HepG2 (cell line): ENCODE data around the gene ABTB2. TPM values are rescaled to one million over a fixed set of nuclear protein-coding genes. Genes with fewer than 3 reads are reported as not detected.

Source experiments
- ARNT2 ChIP-seq: sonication (generic); formaldehyde crosslinking; IDR thresholded peaks from 2 replicates; pipeline ENCODE4 v1.8.0; 2022; ENCODE audit warnings: mild to moderate bottlenecking, low read depth, missing genetic modification reagents, moderate library complexity
- DMAP1 ChIP-seq: IDR thresholded peaks from 2 replicates; pipeline ENCODE4 v1.6.1; 2016
- ELF3 ChIP-seq: IDR thresholded peaks from 2 replicates; pipeline ENCODE4 v1.6.1; 2016; ENCODE audit warnings: missing genetic modification reagents, missing compliant biosample characterization
- FOXK1 ChIP-seq: sonication (generic); formaldehyde crosslinking; IDR thresholded peaks from 2 replicates; pipeline ENCODE4 v1.4.0; 2020; ENCODE audit warnings: low read depth, missing genetic modification reagents, borderline replicate concordance
- HDAC1 ChIP-seq: sonication (generic); formaldehyde crosslinking; IDR thresholded peaks from 2 replicates; pipeline ENCODE4 v1.5.1; 2020; ENCODE audit warnings: mild to moderate bottlenecking, missing genetic modification reagents
- MEIS2 ChIP-seq: sonication (generic); formaldehyde crosslinking; IDR thresholded peaks from 2 replicates; pipeline ENCODE4 v1.9.0; 2021; ENCODE audit warnings: mild to moderate bottlenecking, missing genetic modification reagents
- NBN ChIP-seq: fragments of 450-650 bp; conservative IDR thresholded peaks from 2 replicates; pipeline ENCODE4 v1.6.1; 2017
- PCBP2 ChIP-seq: fragments of 200-400 bp; formaldehyde crosslinking; optimal IDR thresholded peaks from 2 replicates; pipeline ENCODE3; 2018; ENCODE audit warnings: low read length, low read depth; ENCODE audit not compliant: poor library complexity, severe bottlenecking
- PHF8 ChIP-seq: sonication (generic); formaldehyde crosslinking; IDR thresholded peaks from 2 replicates; pipeline ENCODE4 v1.5.0; 2020; ENCODE audit warnings: missing genetic modification reagents
- RCOR2 ChIP-seq: IDR thresholded peaks from 2 replicates; pipeline ENCODE4 v1.6.1; 2016; ENCODE audit warnings: missing biosample characterization, missing genetic modification reagents
- TGIF2 ChIP-seq: IDR thresholded peaks from 2 replicates; pipeline ENCODE4 v1.6.1; 2016; ENCODE audit warnings: control low read depth, missing compliant biosample characterization
- ZBTB38 ChIP-seq: sonication (generic); formaldehyde crosslinking; IDR thresholded peaks from 2 replicates; pipeline ENCODE4 v1.5.1; 2020; ENCODE audit warnings: mild to moderate bottlenecking, missing genetic modification reagents
- ZNF546 ChIP-seq: sonication (generic); formaldehyde crosslinking; conservative IDR thresholded peaks from 2 replicates; pipeline ENCODE4 v1.8.1; 2023; ENCODE audit warnings: mild to moderate bottlenecking, missing genetic modification reagents
- ZNF547 ChIP-seq: sonication (generic); formaldehyde crosslinking; IDR thresholded peaks from 2 replicates; pipeline ENCODE4 v1.5.1; 2020; ENCODE audit warnings: mild to moderate bottlenecking, missing genetic modification reagents
- ZNF703 ChIP-seq: sonication (generic); formaldehyde crosslinking; IDR thresholded peaks from 2 replicates; pipeline ENCODE4 v1.5.1; 2020; ENCODE audit warnings: missing genetic modification reagents, mild to moderate bottlenecking, moderate library complexity, borderline replicate concordance
- ZNF777 ChIP-seq: sonication (generic); formaldehyde crosslinking; IDR thresholded peaks from 2 replicates; pipeline ENCODE4 v1.4.0; 2020; ENCODE audit warnings: missing genetic modification reagents
- ZSCAN20 ChIP-seq: sonication (generic); formaldehyde crosslinking; IDR thresholded peaks from 2 replicates; pipeline ENCODE4 v1.4.0; 2020; ENCODE audit warnings: missing genetic modification reagents, mild to moderate bottlenecking, borderline replicate concordance
- polyA plus RNA-seq, 8 experiments: library from polyadenylated mRNA; depleted of rRNA in 3 of 8; stranded (reverse) in 7 of 8; unstranded in 1 of 8; fragments of >200 nt; fragmentation: Illumina TruSeq in 4 of 8; extraction: Trizol in 4 of 8; gene quantifications; 2 replicates each; pipeline versions ENCODE4 v1.2.1 to v1.2.3, GENCODE V29; 2011 to 2016; ENCODE audit warnings: low read depth in 4 of 8, missing spikeins in 1 of 8, mixed read lengths in 1 of 8; ENCODE audit not compliant: insufficient read depth in 1 of 8
- total RNA-seq, 5 experiments: library from RNA; depleted of rRNA; stranded (reverse); fragments of >200 nt; fragmentation: Illumina TruSeq; extraction: Trizol; gene quantifications; 2 replicates each; pipeline ENCODE4 v1.2.3, GENCODE V29; 2016; ENCODE audit warnings: low read depth in 1 of 5
- TF ChIP-seq, protein P1 (sequence below): sonication (generic); formaldehyde crosslinking; IDR thresholded peaks from 2 replicates; pipeline ENCODE4 v1.9.0; 2022; ENCODE audit warnings: missing genetic modification reagents, mild to moderate bottlenecking, borderline replicate concordance
- TF ChIP-seq, protein P2 (sequence below): sonication (generic); formaldehyde crosslinking; IDR thresholded peaks from 2 replicates; pipeline ENCODE4 v1.5.1; 2020; ENCODE audit warnings: missing genetic modification reagents, mild to moderate bottlenecking, borderline replicate concordance
- TF ChIP-seq, protein P3 (sequence below): sonication (generic); formaldehyde crosslinking; IDR thresholded peaks from 2 replicates; pipeline ENCODE4 v1.4.0; 2020; ENCODE audit warnings: missing genetic modification reagents
- TF ChIP-seq, protein P4 (sequence below): sonication (generic); formaldehyde crosslinking; IDR thresholded peaks from 2 replicates; pipeline ENCODE4 v1.5.1; 2020; ENCODE audit warnings: missing genetic modification reagents, mild to moderate bottlenecking, borderline replicate concordance
- TF ChIP-seq, protein P5 (sequence below): sonication (generic); formaldehyde crosslinking; conservative IDR thresholded peaks from 2 replicates; pipeline ENCODE4 v1.8.1; 2023; ENCODE audit warnings: missing genetic modification reagents

ABTB2 gene
- total and polyA plus RNA-seq, 2 of the 13 experiments (the other 11 are each of a cell fraction or from before 2014, with no cell fraction given), result 5.1 to 15.4 TPM

DNA sequence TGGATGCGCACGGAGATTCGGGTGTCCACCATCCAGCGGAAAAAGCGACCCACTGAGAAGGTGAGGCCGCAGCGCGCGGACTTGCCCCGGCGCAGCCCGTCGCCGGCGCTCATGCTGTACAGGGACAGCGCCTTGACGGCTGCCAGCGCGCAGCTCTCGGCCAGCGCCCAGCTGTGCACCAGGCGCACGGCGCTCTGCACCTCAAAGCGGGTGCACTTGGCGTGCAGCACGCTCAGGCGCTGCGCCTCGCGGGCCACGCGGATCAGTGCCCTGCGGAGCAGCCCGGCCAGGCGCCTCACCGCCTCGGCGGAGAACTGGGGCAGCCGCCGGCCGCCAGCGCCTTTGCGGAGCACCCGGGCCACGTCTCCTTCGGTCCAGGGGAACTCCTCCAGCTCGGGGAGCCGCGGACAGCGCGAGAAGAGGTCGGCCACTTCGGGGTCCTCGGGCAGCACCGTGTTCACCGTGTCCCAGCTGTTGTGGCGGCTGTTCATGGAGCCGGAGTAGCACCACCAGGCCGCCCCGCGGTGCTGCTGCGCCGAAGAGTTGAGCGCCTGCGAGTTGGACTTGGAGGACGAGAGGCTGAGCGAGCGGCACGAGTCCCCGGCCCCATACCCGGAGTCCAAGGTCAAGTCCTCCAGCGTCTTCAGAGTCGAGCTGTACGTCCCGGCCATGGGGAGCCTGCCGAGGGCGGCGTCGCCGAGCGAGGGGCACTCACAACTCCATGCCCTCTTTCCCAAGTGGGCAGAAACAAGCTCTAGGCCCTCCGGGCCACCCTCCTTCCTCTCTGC is 703 bp downstream of the ABTB2 start (continued):
- TF ChIP-seq, protein P1, sequence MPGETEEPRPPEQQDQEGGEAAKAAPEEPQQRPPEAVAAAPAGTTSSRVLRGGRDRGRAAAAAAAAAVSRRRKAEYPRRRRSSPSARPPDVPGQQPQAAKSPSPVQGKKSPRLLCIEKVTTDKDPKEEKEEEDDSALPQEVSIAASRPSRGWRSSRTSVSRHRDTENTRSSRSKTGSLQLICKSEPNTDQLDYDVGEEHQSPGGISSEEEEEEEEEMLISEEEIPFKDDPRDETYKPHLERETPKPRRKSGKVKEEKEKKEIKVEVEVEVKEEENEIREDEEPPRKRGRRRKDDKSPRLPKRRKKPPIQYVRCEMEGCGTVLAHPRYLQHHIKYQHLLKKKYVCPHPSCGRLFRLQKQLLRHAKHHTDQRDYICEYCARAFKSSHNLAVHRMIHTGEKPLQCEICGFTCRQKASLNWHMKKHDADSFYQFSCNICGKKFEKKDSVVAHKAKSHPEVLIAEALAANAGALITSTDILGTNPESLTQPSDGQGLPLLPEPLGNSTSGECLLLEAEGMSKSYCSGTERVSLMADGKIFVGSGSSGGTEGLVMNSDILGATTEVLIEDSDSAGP, result peak; percentile 55; the same call in 1 of the 2 replicates
- TF ChIP-seq ARNT2 (CRISPR knock-in tag) (peak; percentile 27; the same call in 1 of the 2 replicates), RCOR2 (CRISPR knock-in tag) (no peak), PCBP2 (no peak), ZNF546 (peak; percentile 48; the same call in 1 of the 2 replicates), ZSCAN20 (0 out of 2 replicates have a peak, but pooled peaks have one; percentile 65), ZNF777 (CRISPR knock-in tag) (peak; percentile 79), TGIF2 (CRISPR knock-in tag) (peak; percentile 9; the same call in 1 of the 2 replicates), FOXK1 (CRISPR knock-in tag) (peak; percentile 20; the same call in 1 of the 2 replicates), ELF3 (CRISPR knock-in tag) (0 out of 2 replicates have a peak, but pooled peaks have one; percentile 9), NBN (no peak), ZNF703 (CRISPR knock-in tag) (peak; percentile 83; the same call in 1 of the 2 replicates), HDAC1 (peak; percentile 25), DMAP1 (0 out of 2 replicates have a peak, but pooled peaks have one; percentile 11), MEIS2 (0 out of 2 replicates have a peak, but pooled peaks have one; percentile 11), ZBTB38 (CRISPR knock-in tag) (peak; percentile 11; the same call in 1 of the 2 replicates), ZNF547 (CRISPR knock-in tag) (peak; percentile 33; the same call in 1 of the 2 replicates), PHF8 (CRISPR knock-in tag) (no peak)
- TF ChIP-seq, protein P2, sequence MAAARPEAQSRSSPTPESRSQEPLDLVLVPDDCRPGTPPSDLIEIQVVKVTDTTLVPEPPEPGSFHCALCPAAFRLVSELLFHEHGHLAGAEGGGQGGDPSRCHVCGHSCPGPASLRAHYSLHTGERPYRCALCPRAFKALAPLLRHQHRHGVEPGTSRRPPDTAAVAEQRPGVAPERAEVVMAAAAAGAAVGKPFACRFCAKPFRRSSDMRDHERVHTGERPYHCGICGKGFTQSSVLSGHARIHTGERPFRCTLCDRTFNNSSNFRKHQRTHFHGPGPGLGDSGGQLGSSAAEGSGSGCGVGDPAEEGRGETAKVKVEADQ (CRISPR knock-in tag), result peak; percentile 56; the same call in 1 of the 2 replicates
- TF ChIP-seq, protein P3, sequence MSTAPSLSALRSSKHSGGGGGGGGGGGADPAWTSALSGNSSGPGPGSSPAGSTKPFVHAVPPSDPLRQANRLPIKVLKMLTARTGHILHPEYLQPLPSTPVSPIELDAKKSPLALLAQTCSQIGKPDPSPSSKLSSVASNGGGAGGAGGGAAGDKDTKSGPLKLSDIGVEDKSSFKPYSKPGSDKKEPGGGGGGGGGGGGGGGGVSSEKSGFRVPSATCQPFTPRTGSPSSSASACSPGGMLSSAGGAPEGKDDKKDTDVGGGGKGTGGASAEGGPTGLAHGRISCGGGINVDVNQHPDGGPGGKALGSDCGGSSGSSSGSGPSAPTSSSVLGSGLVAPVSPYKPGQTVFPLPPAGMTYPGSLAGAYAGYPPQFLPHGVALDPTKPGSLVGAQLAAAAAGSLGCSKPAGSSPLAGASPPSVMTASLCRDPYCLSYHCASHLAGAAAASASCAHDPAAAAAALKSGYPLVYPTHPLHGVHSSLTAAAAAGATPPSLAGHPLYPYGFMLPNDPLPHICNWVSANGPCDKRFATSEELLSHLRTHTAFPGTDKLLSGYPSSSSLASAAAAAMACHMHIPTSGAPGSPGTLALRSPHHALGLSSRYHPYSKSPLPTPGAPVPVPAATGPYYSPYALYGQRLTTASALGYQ, result no peak
- TF ChIP-seq, protein P4, sequence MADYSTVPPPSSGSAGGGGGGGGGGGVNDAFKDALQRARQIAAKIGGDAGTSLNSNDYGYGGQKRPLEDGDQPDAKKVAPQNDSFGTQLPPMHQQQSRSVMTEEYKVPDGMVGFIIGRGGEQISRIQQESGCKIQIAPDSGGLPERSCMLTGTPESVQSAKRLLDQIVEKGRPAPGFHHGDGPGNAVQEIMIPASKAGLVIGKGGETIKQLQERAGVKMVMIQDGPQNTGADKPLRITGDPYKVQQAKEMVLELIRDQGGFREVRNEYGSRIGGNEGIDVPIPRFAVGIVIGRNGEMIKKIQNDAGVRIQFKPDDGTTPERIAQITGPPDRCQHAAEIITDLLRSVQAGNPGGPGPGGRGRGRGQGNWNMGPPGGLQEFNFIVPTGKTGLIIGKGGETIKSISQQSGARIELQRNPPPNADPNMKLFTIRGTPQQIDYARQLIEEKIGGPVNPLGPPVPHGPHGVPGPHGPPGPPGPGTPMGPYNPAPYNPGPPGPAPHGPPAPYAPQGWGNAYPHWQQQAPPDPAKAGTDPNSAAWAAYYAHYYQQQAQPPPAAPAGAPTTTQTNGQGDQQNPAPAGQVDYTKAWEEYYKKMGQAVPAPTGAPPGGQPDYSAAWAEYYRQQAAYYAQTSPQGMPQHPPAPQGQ (CRISPR knock-in tag), result no peak
- TF ChIP-seq, protein P5, sequence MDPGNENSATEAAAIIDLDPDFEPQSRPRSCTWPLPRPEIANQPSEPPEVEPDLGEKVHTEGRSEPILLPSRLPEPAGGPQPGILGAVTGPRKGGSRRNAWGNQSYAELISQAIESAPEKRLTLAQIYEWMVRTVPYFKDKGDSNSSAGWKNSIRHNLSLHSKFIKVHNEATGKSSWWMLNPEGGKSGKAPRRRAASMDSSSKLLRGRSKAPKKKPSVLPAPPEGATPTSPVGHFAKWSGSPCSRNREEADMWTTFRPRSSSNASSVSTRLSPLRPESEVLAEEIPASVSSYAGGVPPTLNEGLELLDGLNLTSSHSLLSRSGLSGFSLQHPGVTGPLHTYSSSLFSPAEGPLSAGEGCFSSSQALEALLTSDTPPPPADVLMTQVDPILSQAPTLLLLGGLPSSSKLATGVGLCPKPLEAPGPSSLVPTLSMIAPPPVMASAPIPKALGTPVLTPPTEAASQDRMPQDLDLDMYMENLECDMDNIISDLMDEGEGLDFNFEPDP (CRISPR knock-in tag), result peak; percentile 95
